RWPE1 (cell line): ENCODE measurements around the gene ACTRT2.

Experiments used
- CTCF ChIA-PET: fragments of 350-600 bp; sonication (Branson Sonifier 250); formaldehyde crosslinking; extraction: SDS; loops from one replicate; lab custom pipeline; 2021; lab: Yijun Ruan, JAX
- POLR2A ChIA-PET: fragments of 400-600 bp; formaldehyde crosslinking; extraction: SDS; loops from one replicate; lab custom pipeline; 2020; ENCODE audit warnings: antibody characterized with exemption; ENCODE audit not compliant: low non-redundant PET; lab: Yijun Ruan, JAX
- DNase-seq: peaks from one replicate; pipeline ENCODE4 v3.0.0; 2012; ENCODE audit warnings: low spot score
- H3K27ac ChIP-seq: fragments of 450-650 bp; 2 replicates; pipeline ENCODE4 v1.5.1; 2017
- CTCF ChIP-seq: fragments of 450-650 bp; conservative IDR thresholded peaks from 2 replicates; pipeline ENCODE4 v1.5.1; 2017; ENCODE audit warnings: low read depth, mild to moderate bottlenecking

ACTRT2 gene

GRCh38 chr1:3020263-3020909 is 881 bp upstream of the ACTRT2 start:
- CTCF ChIA-PET = no interaction called here
- no peak for DNase-seq
- H3K27ac ChIP-seq = no peak overlapping the region
- POLR2A ChIA-PET = no interaction called here
- TF ChIP-seq CTCF = no peak

GRCh38 chr1:3021801-3022401 is 634 bp downstream of the ACTRT2 start:
- no peak overlapping the region for H3K27ac ChIP-seq
- ChIA-PET POLR2A (no interaction called here), CTCF (no interaction called here)
- no peak for TF ChIP-seq CTCF
- no peak for DNase-seq

GRCh38 chr1:3022511-3022973 is 1.3 kb downstream of the ACTRT2 start:
- no peak for DNase-seq
- ChIA-PET POLR2A (no interaction called here), CTCF (no interaction called here)
- no peak for TF ChIP-seq CTCF
- H3K27ac ChIP-seq = no peak overlapping the region

- ChIA-PET CTCF (no interaction called here), POLR2A (no interaction called here)
- DNase-seq = no peak
- no peak overlapping the region for H3K27ac ChIP-seq
- TF ChIP-seq CTCF = no peak
Measured at GRCh38 chr1:3022976-3023375, 1.7 kb downstream of the ACTRT2 start.

- DNase-seq = no peak
- no peak overlapping the region for H3K27ac ChIP-seq
- POLR2A ChIA-PET = no interaction called here
- TF ChIP-seq CTCF = no peak
- CTCF ChIA-PET = interaction anchor here (0.5 to 0.6 kb wide), 2 partner anchors 126 to 576 kb away, joined by 3 to 4 read pairs; no protein-coding TSS in a partner anchor
Measured at GRCh38 chr1:3024019-3024418, 2.8 kb downstream of the ACTRT2 start.

- CTCF ChIA-PET = interaction anchor here (0.5 to 0.6 kb wide), 2 partner anchors 127 to 575 kb away, joined by 3 to 4 read pairs; no protein-coding TSS in a partner anchor
- POLR2A ChIA-PET = no interaction called here
- H3K27ac ChIP-seq = no peak overlapping the region
- no peak for DNase-seq
- TF ChIP-seq CTCF = no peak
Measured at GRCh38 chr1:3024588-3024987, 3.3 kb downstream of the ACTRT2 start.
